Measurements from ENCODE around the gene CHRDL2.

Gene CHRDL2

DNA sequence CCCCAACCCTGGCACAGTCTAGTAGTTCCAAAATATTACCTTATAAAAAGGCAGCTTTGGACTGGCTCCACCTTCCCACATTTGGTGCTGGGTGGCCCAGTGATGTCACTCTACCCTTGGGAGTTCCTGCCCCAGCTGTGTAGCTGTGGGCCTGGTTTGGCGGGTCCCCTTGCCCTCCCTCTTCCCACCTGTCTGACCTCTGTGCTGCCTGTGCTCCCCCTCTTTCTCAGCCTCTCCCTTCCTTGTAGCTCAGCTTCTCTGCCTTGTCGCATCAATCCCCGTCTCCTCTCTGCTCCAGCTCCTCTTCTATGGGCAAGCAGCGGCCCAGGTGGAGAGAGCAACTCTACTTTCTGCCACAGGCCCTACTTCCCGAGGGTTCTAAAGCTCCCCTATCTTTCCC, 54.6 kb downstream of the CHRDL2 start:
- CTCF ChIA-PET = interaction anchor here (0.6 kb wide), 1 partner anchor 17 kb away, joined by 3 read pairs; no protein-coding TSS in a partner anchor
- no peak for TF ChIP-seq ZNF384 (IDR thresholded peaks at IDR 0.05)
- TF ChIP-seq ARNT (IDR thresholded peaks at IDR 0.05) = no peak
- TF ChIP-seq NFRKB (IDR thresholded peaks at IDR 0.05) = no peak
- no peak for TF ChIP-seq TARDBP (IDR thresholded peaks at IDR 0.05)
- no peak for TF ChIP-seq LEF1 (IDR thresholded peaks at IDR 0.05; ENCODE audit: borderline replicate concordance)
- TF ChIP-seq SP1 (IDR thresholded peaks at IDR 0.05) = no peak
- TF ChIP-seq, protein P1, sequence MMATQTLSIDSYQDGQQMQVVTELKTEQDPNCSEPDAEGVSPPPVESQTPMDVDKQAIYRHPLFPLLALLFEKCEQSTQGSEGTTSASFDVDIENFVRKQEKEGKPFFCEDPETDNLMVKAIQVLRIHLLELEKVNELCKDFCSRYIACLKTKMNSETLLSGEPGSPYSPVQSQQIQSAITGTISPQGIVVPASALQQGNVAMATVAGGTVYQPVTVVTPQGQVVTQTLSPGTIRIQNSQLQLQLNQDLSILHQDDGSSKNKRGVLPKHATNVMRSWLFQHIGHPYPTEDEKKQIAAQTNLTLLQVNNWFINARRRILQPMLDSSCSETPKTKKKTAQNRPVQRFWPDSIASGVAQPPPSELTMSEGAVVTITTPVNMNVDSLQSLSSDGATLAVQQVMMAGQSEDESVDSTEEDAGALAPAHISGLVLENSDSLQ (IDR thresholded peaks at IDR 0.05) = no peak
- no peak for TF ChIP-seq HDGF (IDR thresholded peaks at IDR 0.05; ENCODE audit: borderline replicate concordance)
- TF ChIP-seq FOXM1 (IDR thresholded peaks at IDR 0.05; ENCODE audit: borderline replicate concordance) = no peak
- no peak for TF ChIP-seq SUZ12 (IDR thresholded peaks at IDR 0.05)
- no peak for TF ChIP-seq ELF4 (IDR thresholded peaks at IDR 0.05)
- no peak for TF ChIP-seq L3MBTL2 (conservative IDR thresholded peaks at IDR 0.05)
- no peak for TF ChIP-seq FOXK2 (IDR thresholded peaks at IDR 0.05)
- TF ChIP-seq FOXA1 (IDR thresholded peaks at IDR 0.05) = no peak
- no peak for TF ChIP-seq CTBP1 (IDR thresholded peaks at IDR 0.05; ENCODE audit: borderline replicate concordance)
- no peak for DNase-seq (ENCODE audit: extremely low spot score)
- POLR2A ChIA-PET = interaction anchor here (0.9 kb wide), 1 partner anchor 13 kb away, joined by 3 read pairs; no protein-coding TSS in a partner anchor

DNA sequence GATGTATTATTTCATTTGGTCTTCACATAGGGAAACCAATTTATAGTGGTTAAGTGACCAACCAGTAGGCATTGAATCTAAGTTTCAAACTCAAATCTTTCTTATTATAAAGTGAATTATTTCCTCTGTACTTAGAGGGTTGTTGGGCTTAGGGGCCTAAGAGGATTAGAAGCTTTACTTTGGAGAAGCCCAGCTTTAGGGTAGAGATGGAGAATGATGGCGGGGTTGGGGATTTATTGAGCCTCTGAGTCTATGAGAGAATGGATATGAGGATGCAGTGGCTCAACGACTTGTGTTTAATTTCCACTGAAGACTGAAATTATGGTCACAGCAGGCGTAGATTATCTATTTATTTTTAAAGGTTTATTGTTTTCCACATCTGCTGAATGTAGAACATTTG, 55.5 kb downstream of the CHRDL2 start:
- CTCF ChIA-PET = no interaction called here
- TF ChIP-seq, protein P1 (IDR thresholded peaks at IDR 0.05) = no peak
- TF ChIP-seq FOXK2 (IDR thresholded peaks at IDR 0.05) (no peak), ELF4 (IDR thresholded peaks at IDR 0.05) (no peak), CTBP1 (IDR thresholded peaks at IDR 0.05; ENCODE audit: borderline replicate concordance) (no peak), LEF1 (IDR thresholded peaks at IDR 0.05; ENCODE audit: borderline replicate concordance) (no peak)
- no peak for DNase-seq (ENCODE audit: extremely low spot score)
- POLR2A ChIA-PET = no interaction called here

DNA sequence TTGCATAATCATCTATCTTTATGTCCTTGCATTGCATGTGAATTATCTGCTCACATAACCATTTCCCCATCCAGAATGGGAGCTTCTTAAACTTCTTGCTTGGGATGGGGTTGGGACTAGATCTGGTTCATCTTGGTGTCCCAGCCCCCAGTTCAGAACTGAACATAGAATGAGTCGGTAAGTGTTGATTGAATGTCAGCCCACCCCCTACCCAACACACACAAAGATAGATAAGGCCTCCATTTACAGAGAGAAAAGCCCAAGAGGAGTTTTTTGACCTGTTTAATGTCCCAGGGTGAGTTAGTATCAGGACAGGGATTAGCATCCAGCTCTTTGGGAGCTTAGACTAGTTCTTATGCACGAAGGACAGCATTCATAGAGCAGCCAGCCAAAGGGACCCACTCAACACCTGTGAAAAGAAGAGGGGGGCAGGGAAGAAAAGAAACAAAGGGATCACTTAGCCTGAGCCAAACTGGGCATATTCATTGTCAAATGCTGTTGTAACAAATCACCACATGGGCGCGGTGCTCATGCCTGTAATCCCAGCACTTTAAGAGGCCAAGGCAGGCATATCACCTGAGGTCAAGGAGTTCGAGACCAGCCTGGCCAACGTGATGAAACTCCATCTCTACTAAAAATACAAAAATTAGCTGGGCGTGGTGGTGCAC, 57.4 kb downstream of the CHRDL2 start:
- DNase-seq (ENCODE audit: extremely low spot score) = no peak
- CTCF ChIA-PET = no interaction called here

DNA sequence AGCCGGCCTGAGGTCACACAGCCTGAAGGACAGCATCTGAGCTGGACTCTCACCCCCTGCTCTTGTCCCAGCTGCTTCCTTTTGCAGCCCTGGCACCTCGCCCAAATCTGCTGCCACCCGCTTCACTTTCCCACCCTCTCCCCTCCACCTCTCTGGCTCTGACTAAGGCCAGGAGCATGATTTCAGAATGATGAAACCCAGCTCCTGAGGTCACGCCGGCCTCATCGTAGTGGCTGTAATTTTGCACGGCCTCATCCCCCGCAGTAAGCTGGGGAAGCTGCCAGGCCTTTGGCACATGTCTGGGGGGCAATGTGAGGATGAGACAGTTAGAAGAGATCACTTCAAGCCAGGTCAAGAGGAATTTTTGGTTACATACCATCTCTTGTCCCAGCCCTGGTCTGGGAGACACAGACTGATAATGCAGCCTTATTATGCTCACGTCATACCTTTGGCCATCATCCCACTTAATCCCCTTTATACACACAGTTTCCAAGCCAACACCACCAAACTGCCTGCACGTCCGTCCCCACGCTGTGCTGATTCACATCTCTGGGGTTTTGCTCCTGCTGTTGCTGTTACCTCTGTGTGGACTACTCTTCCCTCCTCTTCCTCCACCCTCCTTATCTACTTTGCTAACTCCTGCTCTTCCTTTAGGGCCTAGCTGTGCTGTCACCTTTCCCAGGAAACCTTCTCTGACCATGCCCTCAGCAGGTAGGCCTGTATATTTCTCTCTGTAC, 58.1 kb downstream of the CHRDL2 start:
- ChIA-PET CTCF (interaction anchor here (0.9 kb wide), 1 partner anchor 29 kb away, joined by 3 read pairs; no protein-coding TSS in a partner anchor), POLR2A (no interaction called here)
- no peak for DNase-seq (ENCODE audit: extremely low spot score)
- no peak for TF ChIP-seq SP1 (IDR thresholded peaks at IDR 0.05)
- no peak for TF ChIP-seq HDGF (IDR thresholded peaks at IDR 0.05; ENCODE audit: borderline replicate concordance)
- TF ChIP-seq BHLHE40 (IDR thresholded peaks at IDR 0.05; ENCODE audit: borderline replicate concordance) = no peak
- TF ChIP-seq, protein P1 (IDR thresholded peaks at IDR 0.05) = no peak
- no peak for TF ChIP-seq NFRKB (IDR thresholded peaks at IDR 0.05)
- no peak for TF ChIP-seq FOXM1 (IDR thresholded peaks at IDR 0.05; ENCODE audit: borderline replicate concordance)
- TF ChIP-seq FOXK2 (IDR thresholded peaks at IDR 0.05) = no peak
- TF ChIP-seq L3MBTL2 (conservative IDR thresholded peaks at IDR 0.05) = no peak
- no peak for TF ChIP-seq ZNF384 (IDR thresholded peaks at IDR 0.05)

More for the DNA sequence above, 57.4 kb downstream of the CHRDL2 start:
- POLR2A ChIA-PET = no interaction called here
- TF ChIP-seq NFRKB (IDR thresholded peaks at IDR 0.05) = no peak
- TF ChIP-seq BHLHE40 (IDR thresholded peaks at IDR 0.05; ENCODE audit: borderline replicate concordance) = no peak
- TF ChIP-seq FOXM1 (IDR thresholded peaks at IDR 0.05; ENCODE audit: borderline replicate concordance) = no peak
- no peak for TF ChIP-seq SUZ12 (IDR thresholded peaks at IDR 0.05)
- no peak for TF ChIP-seq L3MBTL2 (conservative IDR thresholded peaks at IDR 0.05)
- no peak for TF ChIP-seq FOXK2 (IDR thresholded peaks at IDR 0.05)
- no peak for TF ChIP-seq ELF4 (IDR thresholded peaks at IDR 0.05)
- TF ChIP-seq SP1 (IDR thresholded peaks at IDR 0.05) = no peak
- TF ChIP-seq, protein P1 (IDR thresholded peaks at IDR 0.05) = no peak
- TF ChIP-seq LEF1 (IDR thresholded peaks at IDR 0.05; ENCODE audit: borderline replicate concordance) = no peak
- TF ChIP-seq FOXA1 (IDR thresholded peaks at IDR 0.05) = no peak
- TF ChIP-seq ZNF384 (IDR thresholded peaks at IDR 0.05) = no peak
- TF ChIP-seq TARDBP (IDR thresholded peaks at IDR 0.05) = no peak
- TF ChIP-seq CTBP1 (IDR thresholded peaks at IDR 0.05; ENCODE audit: borderline replicate concordance) = no peak
- TF ChIP-seq HDGF (IDR thresholded peaks at IDR 0.05; ENCODE audit: borderline replicate concordance) = no peak
- TF ChIP-seq ARNT (IDR thresholded peaks at IDR 0.05) = no peak

DNA sequence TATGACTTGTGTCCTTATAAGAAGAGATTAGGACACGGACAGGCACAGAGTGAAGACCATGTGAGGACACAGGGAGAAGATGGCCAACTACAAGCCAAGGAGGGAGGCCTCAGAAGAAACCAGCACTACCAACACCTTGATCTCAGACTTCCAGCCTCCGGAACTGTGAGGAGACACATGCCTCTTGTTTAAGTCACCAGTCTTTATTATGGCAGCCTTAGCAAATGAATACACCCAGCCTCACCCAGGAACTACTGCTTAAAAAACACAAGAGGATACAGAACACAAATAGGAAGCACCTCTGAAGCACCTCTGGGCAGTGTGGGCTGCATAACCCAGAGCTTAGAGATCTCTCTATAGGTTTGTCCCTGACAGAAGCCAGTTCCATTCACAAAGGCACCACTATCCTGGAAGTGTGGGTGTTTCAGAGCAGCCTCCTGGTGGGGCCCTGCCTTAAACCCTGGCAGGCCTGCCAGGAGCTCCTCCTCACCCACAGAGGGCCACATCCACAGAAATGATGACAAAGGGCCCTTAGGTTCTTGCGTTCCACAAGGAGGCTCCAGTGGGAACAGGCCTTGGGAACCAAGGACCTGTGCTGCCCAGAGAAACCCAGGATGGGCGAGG, 58.8 kb downstream of the CHRDL2 start:
- CTCF ChIA-PET = interaction anchor here (0.9 kb wide), 1 partner anchor 30 kb away, joined by 3 read pairs; no protein-coding TSS in a partner anchor
- POLR2A ChIA-PET = no interaction called here
- no peak for TF ChIP-seq BHLHE40 (IDR thresholded peaks at IDR 0.05; ENCODE audit: borderline replicate concordance)
- TF ChIP-seq SUZ12 (IDR thresholded peaks at IDR 0.05) = no peak
- TF ChIP-seq ZNF384 (IDR thresholded peaks at IDR 0.05) = no peak
- no peak for TF ChIP-seq NFRKB (IDR thresholded peaks at IDR 0.05)
- no peak for TF ChIP-seq ARNT (IDR thresholded peaks at IDR 0.05)
- no peak for TF ChIP-seq CTBP1 (IDR thresholded peaks at IDR 0.05; ENCODE audit: borderline replicate concordance)
- TF ChIP-seq SP1 (IDR thresholded peaks at IDR 0.05) = no peak
- no peak for TF ChIP-seq FOXK2 (IDR thresholded peaks at IDR 0.05)
- TF ChIP-seq TARDBP (IDR thresholded peaks at IDR 0.05) = no peak
- no peak for TF ChIP-seq ELF4 (IDR thresholded peaks at IDR 0.05)
- no peak for TF ChIP-seq FOXA1 (IDR thresholded peaks at IDR 0.05)
- no peak for TF ChIP-seq LEF1 (IDR thresholded peaks at IDR 0.05; ENCODE audit: borderline replicate concordance)
- no peak for TF ChIP-seq HDGF (IDR thresholded peaks at IDR 0.05; ENCODE audit: borderline replicate concordance)
- DNase-seq (ENCODE audit: extremely low spot score) = no peak
